GM12875 (cell line): ENCODE data around the gene CCDC9B.

Experiments
- H3K4me3 ChIP-seq: one replicate; pipeline ENCODE4 v1.5.1; 2011; ENCODE audit warnings: low read depth, low read length, control low read depth
- CTCF ChIP-seq: IDR thresholded peaks from 2 replicates; pipeline ENCODE4 v1.5.1; 2011; ENCODE audit warnings: low read depth, mild to moderate bottlenecking, control low read depth, inconsistent platforms, low read length, moderate library complexity, borderline replicate concordance; ENCODE audit not compliant: insufficient read depth

The CCDC9B gene

GRCh38 chr15:40369474-40369869 is 28.7 kb upstream of the CCDC9B start:
- no peak for TF ChIP-seq CTCF
- no peak overlapping the region for H3K4me3 ChIP-seq

GRCh38 chr15:40368719-40369473 is 28.2 kb upstream of the CCDC9B start:
- no peak for TF ChIP-seq CTCF
- no peak overlapping the region for H3K4me3 ChIP-seq

GRCh38 chr15:40367686-40368611 is 27.2 kb upstream of the CCDC9B start:
- TF ChIP-seq CTCF, result peak; percentile 89
- H3K4me3 ChIP-seq, result peak overlapping the region; percentile 33

GRCh38 chr15:40367371-40367685 is 26.6 kb upstream of the CCDC9B start:
- TF ChIP-seq CTCF, result no peak
- no peak overlapping the region for H3K4me3 ChIP-seq

- TF ChIP-seq CTCF, result no peak
- no peak overlapping the region for H3K4me3 ChIP-seq
These were observed 26.0 kb upstream of the CCDC9B start for GRCh38 chr15:40366457-40367370.

- no peak overlapping the region for H3K4me3 ChIP-seq
- TF ChIP-seq CTCF, result no peak
These were observed 25.1 kb upstream of the CCDC9B start for GRCh38 chr15:40365624-40366456.
